HS-5 (cell line): Measurements from ENCODE around the gene LST1.

Experiments used
- DNase-seq: peaks from one replicate; pipeline ENCODE4 v3.0.0-alpha.2; 2012; ENCODE audit warnings: low read depth

LST1 gene

DNA sequence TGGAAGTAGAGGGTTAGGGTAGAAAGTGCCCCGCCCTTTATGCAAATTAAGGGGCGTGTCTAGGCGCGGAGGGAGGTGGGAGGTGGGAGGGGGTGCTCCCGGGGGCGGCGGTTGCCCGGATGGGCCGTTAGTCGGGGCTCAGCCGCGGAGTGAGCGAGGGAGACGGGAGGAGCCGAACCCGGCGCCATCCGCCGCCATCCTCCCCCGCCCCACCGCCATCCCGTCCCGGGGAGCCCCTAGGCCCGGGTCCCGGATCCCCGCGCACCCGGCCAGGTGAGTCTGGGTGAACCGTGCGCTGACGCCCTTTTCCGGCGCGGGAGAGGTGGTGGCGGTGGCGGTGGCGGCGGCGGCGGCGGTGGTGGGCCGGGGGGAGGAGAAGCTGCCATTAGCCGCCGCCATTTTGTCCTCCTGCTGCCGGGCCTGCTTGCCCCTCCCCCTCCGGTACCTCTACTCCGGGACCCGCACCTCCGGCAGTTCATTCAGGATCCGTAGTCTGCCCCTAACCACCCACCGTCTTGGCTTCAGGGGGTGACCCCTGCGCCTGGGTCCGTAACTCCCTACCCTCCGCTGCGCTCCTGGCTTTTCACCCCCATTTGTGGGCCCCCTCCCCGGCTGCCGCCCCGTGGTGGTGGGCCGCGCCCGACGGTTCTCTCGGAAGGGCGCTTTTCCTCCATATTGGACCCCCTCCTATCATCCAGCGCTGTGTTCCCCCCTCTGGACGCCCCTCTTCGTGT, 34.7 kb downstream of the LST1 start, which contains the start of gene PRRC2A:
Gene PRRC2A (plus strand): TSS at position 130 of the 734 bp plus-strand sequence. CDS start 2,075 bp downstream, outside the sequence.
- no peak for DNase-seq

DNA sequence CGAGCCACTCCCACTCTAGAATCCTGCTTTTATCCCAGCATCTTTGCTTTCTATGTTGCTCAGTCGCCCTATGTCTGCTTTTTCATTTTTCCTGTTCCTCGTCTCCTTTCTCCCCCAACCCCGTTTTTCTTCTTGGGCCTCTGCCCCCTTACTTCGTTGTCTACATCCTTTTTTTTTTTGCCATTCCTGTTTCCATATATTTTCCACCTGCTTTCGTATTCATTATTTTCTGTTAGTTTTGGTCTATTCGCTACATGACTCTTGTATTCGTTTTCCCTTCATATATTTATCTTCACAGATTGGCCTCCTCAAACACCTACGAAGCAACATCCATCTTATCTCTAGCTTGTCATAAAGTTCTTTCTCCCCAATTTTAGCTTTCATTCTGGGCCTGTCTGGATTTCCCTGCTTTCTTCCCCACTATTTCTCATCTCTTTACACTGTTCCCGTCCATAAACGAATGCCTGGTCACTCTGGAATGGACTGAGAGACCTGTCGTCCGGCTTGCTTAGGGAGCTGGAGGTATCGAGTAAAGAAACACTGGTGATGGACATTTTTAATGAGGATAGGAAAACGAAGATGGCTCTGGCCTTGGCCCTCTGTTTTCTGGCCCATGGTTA, 35.4 kb downstream of the LST1 start:
- DNase-seq = no peak

DNA sequence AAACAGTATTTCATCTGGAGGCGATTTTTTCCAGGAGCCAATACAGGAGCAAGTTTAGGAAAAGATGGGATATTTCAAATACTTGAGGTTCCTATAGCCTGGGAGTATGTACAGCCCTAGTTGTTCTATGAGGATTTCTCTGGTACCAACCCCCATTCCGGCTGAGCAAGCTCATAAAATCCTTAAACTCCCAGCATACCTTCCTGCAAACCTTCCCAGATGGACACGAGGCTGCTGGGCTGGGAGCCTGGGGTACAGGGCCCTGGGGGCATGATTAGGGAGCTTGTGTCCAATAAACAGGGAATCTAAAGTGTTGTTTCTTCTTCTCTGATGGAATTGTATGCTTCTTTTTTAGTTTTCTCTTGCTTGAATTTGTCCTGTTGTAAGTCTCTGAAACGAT, 35.9 kb downstream of the LST1 start:
- no peak for DNase-seq

DNA sequence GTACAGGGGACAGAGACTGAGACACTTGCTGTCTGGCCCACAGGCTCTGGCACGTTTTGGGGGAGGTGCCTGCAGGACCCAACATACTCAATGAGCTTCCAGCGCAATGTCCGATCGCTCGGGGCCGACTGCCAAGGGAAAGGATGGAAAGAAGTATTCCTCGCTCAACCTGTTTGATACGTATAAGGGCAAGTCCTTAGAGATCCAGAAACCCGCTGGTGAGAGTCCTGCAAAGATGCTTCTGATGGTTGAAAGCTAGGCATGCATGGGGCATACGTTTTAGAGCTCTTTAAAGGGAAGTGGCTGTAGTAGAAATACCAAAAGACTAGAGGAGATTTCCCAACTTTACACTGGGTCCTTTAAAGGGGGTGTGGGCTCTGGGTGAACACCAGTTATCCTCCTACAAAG, 36.6 kb downstream of the LST1 start:
- no peak for DNase-seq

DNA sequence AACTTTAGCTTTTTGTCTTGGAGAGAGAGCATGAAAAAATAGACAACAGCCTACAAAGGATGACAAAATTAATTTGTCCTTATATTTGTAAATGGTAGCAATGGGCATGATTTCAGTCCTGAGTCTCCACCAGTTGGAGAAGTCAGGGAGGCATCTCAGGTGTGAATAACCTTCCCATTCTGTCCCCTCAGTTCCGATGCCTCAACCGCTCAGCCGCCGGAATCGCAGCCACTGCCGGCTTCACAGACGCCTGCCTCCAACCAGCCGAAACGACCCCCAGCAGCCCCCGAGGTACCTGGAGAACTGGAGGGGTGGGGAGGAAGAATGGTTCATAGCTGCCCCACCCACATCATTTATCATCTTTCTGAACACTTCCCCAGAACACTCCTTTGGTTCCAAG, 38.0 kb downstream of the LST1 start:
- DNase-seq = no peak

DNA sequence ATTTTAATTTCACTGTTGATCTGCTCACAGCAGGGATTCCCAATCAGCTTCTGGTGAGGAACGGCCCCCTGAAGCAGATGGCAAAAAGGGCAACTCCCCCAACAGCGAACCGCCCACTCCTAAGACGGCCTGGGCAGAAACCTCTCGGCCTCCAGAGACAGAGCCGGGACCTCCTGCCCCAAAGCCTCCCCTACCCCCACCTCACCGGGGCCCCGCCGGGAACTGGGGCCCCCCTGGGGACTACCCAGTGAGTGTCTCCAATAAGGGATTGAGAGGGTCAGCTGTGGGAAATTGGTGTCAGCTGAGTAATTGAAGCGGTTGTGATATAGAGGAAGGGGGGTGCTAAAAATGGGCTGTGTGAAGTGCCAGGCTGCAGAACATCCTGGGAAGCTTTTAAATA, 40.9 kb downstream of the LST1 start:
- no peak for DNase-seq

DNA sequence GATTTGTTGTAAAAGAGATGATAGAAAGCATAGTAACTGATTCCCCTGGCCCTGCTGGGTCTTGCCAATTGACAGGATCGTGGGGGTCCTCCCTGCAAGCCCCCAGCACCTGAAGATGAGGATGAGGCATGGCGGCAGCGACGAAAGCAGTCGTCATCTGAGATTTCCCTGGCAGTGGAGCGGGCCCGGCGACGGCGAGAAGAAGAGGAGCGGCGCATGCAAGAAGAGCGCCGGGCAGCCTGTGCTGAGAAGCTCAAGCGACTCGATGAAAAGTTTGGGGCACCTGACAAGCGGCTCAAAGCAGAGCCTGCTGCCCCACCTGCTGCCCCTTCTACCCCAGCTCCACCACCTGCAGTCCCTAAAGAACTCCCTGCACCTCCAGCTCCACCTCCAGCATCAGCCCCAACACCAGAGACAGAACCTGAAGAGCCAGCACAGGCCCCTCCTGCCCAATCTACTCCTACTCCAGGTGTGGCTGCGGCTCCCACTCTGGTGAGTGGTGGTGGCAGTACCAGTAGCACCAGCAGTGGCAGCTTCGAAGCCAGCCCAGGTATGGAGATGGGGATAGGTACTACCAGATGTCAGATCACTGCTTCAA, 41.7 kb downstream of the LST1 start:
- DNase-seq = no peak

DNA sequence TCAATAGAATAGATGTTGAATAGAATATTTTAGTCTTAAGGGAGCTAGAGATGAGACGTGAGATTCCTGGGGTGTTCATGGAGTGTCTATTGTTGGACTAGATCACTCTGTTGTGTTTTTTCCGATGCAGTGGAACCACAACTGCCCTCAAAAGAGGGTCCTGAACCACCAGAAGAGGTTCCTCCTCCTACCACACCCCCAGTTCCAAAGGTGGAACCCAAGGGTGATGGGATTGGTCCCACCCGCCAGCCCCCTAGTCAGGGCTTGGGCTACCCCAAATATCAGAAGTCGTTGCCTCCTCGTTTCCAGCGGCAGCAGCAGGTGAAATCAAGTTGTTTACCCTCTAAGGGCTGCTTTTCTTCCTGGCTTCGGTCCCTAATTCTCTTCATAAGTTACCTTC, 42.9 kb downstream of the LST1 start:
- DNase-seq = no peak

DNA sequence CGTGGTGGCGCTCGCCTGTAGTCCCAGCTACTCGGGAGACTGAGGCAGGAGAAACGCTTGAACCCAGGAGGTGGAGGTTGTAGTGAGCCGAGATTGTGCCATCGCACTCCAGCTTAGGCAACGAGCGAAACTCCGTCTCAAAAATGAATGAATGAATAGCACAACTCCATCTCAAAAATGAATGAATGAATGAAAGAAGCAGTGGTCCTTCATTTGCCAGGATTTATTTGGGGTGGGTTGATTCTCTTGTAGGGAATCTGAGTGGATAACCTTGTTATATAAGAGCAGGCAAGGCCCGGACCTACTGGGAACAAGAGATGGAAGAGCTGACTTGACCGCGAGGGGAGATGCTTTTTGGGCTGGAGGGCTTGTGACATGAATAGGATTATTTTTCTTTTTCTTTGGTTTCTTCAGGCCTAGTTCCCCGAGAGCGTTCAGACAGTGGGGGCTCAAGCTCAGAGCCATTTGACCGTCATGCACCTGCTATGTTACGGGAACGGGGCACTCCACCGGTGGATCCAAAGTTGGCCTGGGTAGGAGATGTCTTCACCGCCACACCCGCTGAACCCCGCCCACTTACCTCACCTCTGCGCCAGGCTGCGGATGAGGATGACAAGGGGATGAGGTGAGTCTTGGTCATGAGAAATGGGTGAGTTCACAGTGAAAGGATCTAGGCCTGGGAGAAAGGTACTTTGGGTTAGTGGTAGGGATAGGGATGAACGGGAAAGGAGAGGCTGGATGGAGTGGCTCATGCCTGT, 44.3 kb downstream of the LST1 start:
- DNase-seq = no peak

DNA sequence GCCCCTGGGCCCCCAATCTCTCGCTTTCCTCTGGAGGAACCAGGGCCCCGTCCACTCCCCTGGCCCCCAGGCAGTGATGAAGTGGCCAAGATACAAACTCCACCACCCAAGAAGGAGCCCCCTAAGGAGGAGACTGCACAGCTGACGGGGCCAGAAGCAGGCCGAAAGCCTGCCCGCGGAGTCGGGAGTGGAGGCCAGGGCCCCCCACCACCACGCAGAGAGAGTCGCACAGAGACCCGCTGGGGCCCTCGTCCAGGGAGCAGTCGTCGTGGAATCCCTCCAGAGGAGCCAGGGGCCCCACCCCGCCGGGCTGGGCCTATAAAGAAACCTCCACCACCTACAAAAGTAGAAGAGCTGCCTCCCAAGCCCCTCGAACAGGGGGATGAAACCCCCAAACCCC, 45.1 kb downstream of the LST1 start:
- DNase-seq = no peak

DNA sequence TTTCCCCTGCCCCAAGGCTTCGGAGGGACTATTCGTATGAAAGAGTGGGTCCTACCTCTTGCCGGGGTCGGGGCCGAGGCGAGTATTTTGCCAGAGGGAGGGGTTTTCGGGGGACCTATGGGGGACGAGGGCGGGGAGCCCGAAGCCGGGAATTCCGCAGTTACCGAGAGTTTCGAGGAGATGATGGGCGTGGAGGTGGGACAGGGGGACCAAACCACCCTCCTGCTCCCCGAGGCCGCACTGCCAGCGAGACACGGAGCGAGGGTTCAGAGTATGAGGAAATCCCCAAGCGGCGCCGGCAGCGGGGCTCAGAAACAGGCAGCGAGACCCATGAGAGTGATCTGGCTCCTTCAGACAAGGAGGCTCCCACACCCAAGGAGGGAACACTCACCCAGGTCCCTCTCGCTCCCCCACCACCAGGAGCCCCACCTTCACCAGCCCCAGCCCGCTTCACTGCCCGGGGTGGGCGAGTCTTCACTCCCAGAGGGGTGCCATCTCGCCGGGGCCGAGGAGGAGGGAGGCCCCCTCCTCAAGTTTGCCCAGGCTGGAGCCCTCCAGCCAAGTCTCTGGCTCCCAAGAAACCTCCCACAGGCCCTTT, 45.7 kb downstream of the LST1 start:
- no peak for DNase-seq

DNA sequence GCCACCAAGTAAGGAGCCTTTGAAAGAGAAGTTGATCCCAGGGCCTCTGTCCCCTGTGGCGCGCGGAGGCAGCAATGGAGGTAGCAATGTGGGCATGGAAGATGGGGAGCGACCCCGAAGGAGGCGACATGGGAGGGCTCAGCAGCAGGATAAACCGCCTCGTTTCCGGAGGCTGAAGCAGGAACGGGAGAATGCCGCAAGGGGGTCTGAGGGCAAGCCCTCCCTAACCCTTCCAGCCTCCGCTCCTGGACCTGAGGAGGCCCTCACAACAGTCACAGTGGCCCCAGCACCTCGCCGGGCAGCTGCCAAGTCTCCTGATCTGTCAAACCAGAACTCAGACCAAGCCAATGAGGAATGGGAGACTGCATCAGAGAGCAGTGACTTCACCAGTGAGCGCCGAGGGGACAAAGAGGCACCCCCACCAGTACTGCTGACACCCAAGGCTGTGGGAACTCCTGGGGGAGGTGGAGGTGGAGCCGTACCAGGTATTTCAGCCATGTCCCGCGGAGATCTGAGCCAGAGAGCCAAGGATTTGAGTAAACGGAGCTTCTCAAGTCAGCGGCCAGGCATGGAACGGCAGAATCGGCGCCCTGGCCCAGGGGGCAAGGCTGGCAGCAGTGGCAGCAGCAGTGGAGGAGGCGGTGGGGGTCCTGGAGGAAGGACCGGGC, 46.3 kb downstream of the LST1 start:
- DNase-seq = no peak

DNA sequence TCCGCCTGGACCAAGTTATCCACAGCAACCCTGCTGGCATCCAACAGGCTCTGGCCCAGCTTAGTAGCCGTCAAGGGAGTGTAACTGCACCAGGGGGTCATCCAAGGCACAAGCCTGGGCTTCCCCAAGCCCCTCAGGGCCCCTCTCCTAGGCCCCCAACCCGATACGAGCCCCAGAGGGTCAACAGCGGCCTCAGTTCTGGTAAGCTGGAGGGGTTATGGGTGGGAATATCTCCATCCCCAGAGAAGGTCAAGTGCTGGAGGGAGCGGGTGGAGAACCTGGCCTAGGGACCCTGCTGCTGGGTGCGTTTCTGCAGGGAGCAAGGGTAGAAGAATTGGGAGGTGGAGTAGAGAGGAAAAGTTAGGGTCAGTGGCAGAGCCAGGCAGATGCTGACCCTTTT, 47.4 kb downstream of the LST1 start:
- DNase-seq = no peak

DNA sequence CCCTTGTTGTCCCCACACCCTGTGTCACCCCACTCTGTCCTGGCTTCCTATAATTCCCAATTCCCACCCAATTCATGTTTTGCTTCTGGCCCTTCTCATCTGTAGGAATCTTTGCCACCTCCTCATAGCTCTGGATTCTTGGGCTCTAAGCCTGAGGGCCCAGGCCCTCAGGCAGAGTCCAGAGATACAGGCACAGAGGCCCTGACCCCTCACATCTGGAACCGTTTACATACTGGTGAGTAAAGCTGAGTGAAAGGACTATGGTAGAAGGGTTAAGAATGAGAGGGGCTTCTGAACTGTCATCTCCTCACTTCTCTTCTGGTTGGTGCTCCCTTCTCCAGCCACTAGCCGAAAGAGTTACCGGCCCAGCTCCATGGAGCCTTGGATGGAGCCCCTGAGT, 48.1 kb downstream of the LST1 start:
- no peak for DNase-seq

DNA sequence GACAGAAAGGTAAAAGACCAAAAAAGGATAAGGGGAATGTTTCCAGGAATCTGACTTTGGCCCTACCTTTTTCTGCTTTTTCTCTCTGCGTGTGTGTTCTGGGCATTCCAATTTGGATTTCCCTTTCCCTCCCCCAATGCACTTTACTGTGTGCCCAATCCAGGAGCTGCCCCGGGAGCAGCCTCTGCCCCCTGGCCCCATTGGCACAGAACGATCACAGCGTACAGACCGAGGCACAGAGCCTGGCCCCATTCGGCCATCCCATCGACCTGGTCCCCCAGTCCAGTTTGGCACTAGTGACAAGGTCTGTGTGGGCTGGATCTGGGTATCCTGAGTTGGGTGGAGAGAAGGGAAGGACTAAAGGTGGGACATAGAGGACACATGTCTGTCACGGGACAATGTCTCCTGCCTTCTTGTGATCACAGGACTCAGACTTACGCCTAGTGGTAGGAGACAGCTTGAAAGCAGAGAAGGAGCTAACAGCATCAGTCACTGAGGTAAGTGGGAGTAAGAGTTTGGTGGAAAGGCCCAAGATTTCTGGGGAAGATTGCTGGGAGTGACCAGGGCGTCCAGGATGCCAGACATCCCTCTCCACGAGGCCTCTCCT, 49.0 kb downstream of the LST1 start:
- DNase-seq = no peak

DNA sequence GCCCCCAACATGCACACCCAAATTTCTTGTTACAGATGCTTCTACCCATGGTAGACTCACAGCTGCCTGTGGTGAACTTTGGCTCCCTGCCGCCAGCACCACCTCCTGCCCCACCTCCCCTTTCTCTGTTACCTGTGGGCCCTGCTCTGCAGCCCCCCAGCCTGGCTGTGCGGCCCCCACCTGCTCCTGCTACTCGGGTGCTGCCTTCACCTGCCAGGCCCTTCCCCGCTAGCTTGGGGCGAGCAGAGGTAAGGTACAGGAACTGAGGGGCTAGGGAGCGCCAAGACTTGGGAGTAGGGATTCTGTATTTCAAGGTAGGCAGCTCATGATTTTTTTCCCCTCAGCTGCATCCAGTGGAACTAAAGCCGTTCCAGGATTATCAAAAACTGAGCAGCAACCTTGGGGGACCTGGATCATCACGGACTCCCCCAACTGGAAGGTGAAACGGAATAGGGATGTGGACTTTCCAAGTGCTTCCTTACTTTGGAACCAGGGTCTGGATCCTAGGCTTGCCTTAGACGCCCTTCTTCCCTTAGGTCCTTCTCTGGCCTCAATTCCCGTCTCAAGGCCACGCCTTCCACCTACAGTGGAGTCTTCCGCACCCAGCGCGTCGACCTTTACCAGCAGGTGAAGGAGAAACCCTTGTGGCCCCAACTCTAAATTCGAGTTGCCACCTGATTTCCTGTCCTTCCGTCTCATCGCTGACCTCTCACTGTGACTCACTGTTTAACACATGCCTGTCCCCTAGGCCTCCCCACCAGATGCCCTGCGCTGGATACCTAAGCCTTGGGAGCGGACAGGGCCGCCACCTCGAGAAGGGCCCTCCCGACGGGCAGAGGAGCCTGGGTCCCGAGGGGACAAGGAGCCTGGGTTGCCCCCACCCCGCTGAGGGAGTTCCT, 50.9 kb downstream of the LST1 start:
- DNase-seq = no peak
